ENCODE data around the gene DGKH.

- TF ChIP-seq CTCF (IDR thresholded peaks at IDR 0.05; ENCODE audit: low read depth, low read length) (no peak), EZH2phosphoT487 (IDR thresholded peaks at IDR 0.05; ENCODE audit: low read depth) (no peak)
Observed at GRCh38 chr13:42022336-42022735, 26.1 kb upstream of the DGKH start.
